ENCODE measurements around the gene TECPR2. TPM values are rescaled to one million over a fixed set of nuclear protein-coding genes. Genes with fewer than 3 reads are reported as not detected.

Gene TECPR2
- polyA plus RNA-seq, 1 donor (not counting 4 experiments of a cell fraction or from before 2014, with no cell fraction given): 8.3 TPM

- peak overlapping the region; percentile 83 for H3K27ac ChIP-seq (ENCODE audit: control insufficient read depth, insufficient read depth, low read length)
- H3K4me3 ChIP-seq (ENCODE audit: control insufficient read depth in 2 of 3, extremely low read depth in 1 of 3, insufficient read depth in 2 of 3, low read depth in 1 of 3, low read length in 3 of 3): peak overlapping the region in 1 of 3 experiments; percentile 72
- dilution Hi-C loops (cut with MboI; ENCODE audit: extremely low pct_ligation_motif_present, low sequenced_read_pairs): no loop called here
- H3K27me3 ChIP-seq (ENCODE audit: control insufficient read depth, extremely low read depth, insufficient read depth, low read length): no peaks in the 10 kb centered on the region
- H3K79me2 ChIP-seq (ENCODE audit: control insufficient read depth, insufficient read depth, low read length): no peaks in the 10 kb centered on the region
- TF ChIP-seq CTCF (optimal IDR thresholded peaks at IDR 0.05 in 1 of 3, IDR thresholded peaks at IDR 0.05 in 1 of 3, conservative IDR thresholded peaks at IDR 0.05 in 1 of 3; ENCODE audit: extremely low read depth in 1 of 3, insufficient read depth in 2 of 3, low read length in 3 of 3) (no peak), EZH2 (IDR thresholded peaks at IDR 0.05; ENCODE audit: low read length) (no peak)
- FAIRE-seq: no peak
- no peaks in the 10 kb centered on the region for H3K36me3 ChIP-seq (ENCODE audit: control insufficient read depth in 2 of 2, extremely low read depth in 1 of 2, insufficient read depth in 2 of 2, low read length in 2 of 2)
- H3K4me2 ChIP-seq (ENCODE audit: control insufficient read depth, extremely low read depth, insufficient read depth, low read depth, low read length): peak overlapping the region; percentile 94
- peaks cover 38% of the 10 kb centered on the region for H3K4me1 ChIP-seq (ENCODE audit: control insufficient read depth, extremely low read depth, insufficient read depth, low read length)
- H3K9ac ChIP-seq (ENCODE audit: control insufficient read depth, extremely low read depth, insufficient read depth, low read length): peak overlapping the region; percentile 72
- DNase-seq (ENCODE audit: low read depth, low spot score): no peak
- no peaks in the 10 kb centered on the region for H3K9me3 ChIP-seq (ENCODE audit: control insufficient read depth, low read depth, low read length)
- no peaks in the 10 kb centered on the region for H4K20me1 ChIP-seq (ENCODE audit: control insufficient read depth, extremely low read depth, insufficient read depth, low read length)
- no peaks in the 10 kb centered on the region for H3K9me1 ChIP-seq (ENCODE audit: control insufficient read depth, extremely low read depth, insufficient read depth, low read length)
- no peak overlapping the region for H2AFZ ChIP-seq (ENCODE audit: control insufficient read depth, low read length)
Measured at GRCh38 chr14:102525929-102526497, 163.3 kb downstream of the TECPR2 start.

- dilution Hi-C loops (cut with MboI; ENCODE audit: extremely low pct_ligation_motif_present, low sequenced_read_pairs): no loop called here
- DNase-seq (ENCODE audit: low read depth, low spot score) (no peak), FAIRE-seq (no peak)
- Histone ChIP-seq H3K27me3 (ENCODE audit: control insufficient read depth, extremely low read depth, insufficient read depth, low read length) (no peaks in the 10 kb centered on the region), H3K36me3 (ENCODE audit: control insufficient read depth in 2 of 2, extremely low read depth in 1 of 2, insufficient read depth in 2 of 2, low read length in 2 of 2) (no peaks in the 10 kb centered on the region), H3K4me3 (ENCODE audit: control insufficient read depth in 2 of 3, extremely low read depth in 1 of 3, insufficient read depth in 2 of 3, low read depth in 1 of 3, low read length in 3 of 3) (no peak overlapping the region), H4K20me1 (ENCODE audit: control insufficient read depth, extremely low read depth, insufficient read depth, low read length) (no peaks in the 10 kb centered on the region), H3K79me2 (ENCODE audit: control insufficient read depth, insufficient read depth, low read length) (no peaks in the 10 kb centered on the region), H3K9me1 (ENCODE audit: control insufficient read depth, extremely low read depth, insufficient read depth, low read length) (no peaks in the 10 kb centered on the region), H3K4me1 (ENCODE audit: control insufficient read depth, extremely low read depth, insufficient read depth, low read length) (peaks cover 43% of the 10 kb centered on the region), H3K9me3 (ENCODE audit: control insufficient read depth, low read depth, low read length) (no peaks in the 10 kb centered on the region), H3K4me2 (ENCODE audit: control insufficient read depth, extremely low read depth, insufficient read depth, low read depth, low read length) (no peak overlapping the region), H2AFZ (ENCODE audit: control insufficient read depth, low read length) (no peak overlapping the region), H3K9ac (ENCODE audit: control insufficient read depth, extremely low read depth, insufficient read depth, low read length) (peak overlapping the region; percentile 84), H3K27ac (ENCODE audit: control insufficient read depth, insufficient read depth, low read length) (peak overlapping the region; percentile 97)
- TF ChIP-seq CTCF (optimal IDR thresholded peaks at IDR 0.05 in 1 of 3, IDR thresholded peaks at IDR 0.05 in 1 of 3, conservative IDR thresholded peaks at IDR 0.05 in 1 of 3; ENCODE audit: extremely low read depth in 1 of 3, insufficient read depth in 2 of 3, low read length in 3 of 3): no peak
Measured at GRCh38 chr14:102528431-102529170, 165.9 kb downstream of the TECPR2 start.
